Right lung (tissue), 5 donors: ENCODE results near the gene GSTT4. TPM values are rescaled to one million over a fixed set of nuclear protein-coding genes. Genes with fewer than 3 reads are reported as not detected.
"Not testable (repeated sequence)": the region's sequence is repeated elsewhere in the genome, so short reads cannot be mapped to it uniquely, and the experiment has no call there.

Experiments used
- DNase-seq, 2 donors: peaks; one replicate each; pipeline ENCODE4 v3.0.0-alpha.2; 2013
- polyA plus RNA-seq, 5 donors: library from polyadenylated mRNA; unstranded; fragments of 120-200 nt; gene quantifications; one replicate each; pipeline versions ENCODE4 v1.2.1 to v1.2.3, GENCODE V29; 2013; ENCODE audit warnings: inconsistent platforms in 1 of 5, low replicate concordance in 1 of 5; ENCODE audit not compliant: insufficient read length in 5 of 5, insufficient read depth in 1 of 5

Gene GSTT4
- polyA plus RNA-seq, 5 donors, result 0.05 to 0.12 TPM; not detected in 3

GRCh38 chr22:23953485-23953884, 51.8 kb downstream of the GSTT4 start:
- not testable (repeated sequence) for DNase-seq

- DNase-seq, result not testable (repeated sequence)
Observed at GRCh38 chr22:23952794-23953405, 52.4 kb downstream of the GSTT4 start.

- not testable (repeated sequence) for DNase-seq
Observed at GRCh38 chr22:23951383-23951782, 53.9 kb downstream of the GSTT4 start.

- DNase-seq, result not testable (repeated sequence)
Observed at GRCh38 chr22:23949764-23950163, 55.5 kb downstream of the GSTT4 start.

Other genes starting within 250 kb of the GSTT4 start
- gene C22orf15, start 242.5 kb downstream of the GSTT4 start, polyA plus RNA-seq, result 1 to 10 TPM; 3.7 to 8.6 (median 7.2) TPM
- 10 to 100 TPM; 18.4 to 38.4 (median 24.0) TPM for gene CHCHD10, start 237.5 kb downstream of the GSTT4 start, polyA plus RNA-seq
- gene MMP11, start 232.6 kb downstream of the GSTT4 start, polyA plus RNA-seq, result 10 to 100 TPM in 2 of 5 donors, 1 to 10 TPM in 3; 7.5 to 12.5 (median 9.4) TPM
- 100 to 1,000 TPM; 142 to 157 (median 143) TPM for gene SMARCB1, start 218.5 kb downstream of the GSTT4 start, polyA plus RNA-seq
- gene DERL3, start 166.4 kb downstream of the GSTT4 start, polyA plus RNA-seq, result 1 to 10 TPM; 3.5 to 5.3 (median 3.9) TPM
- 10 to 100 TPM; 14.9 to 24.0 (median 19.8) TPM for gene SLC2A11, start 147.6 kb downstream of the GSTT4 start, polyA plus RNA-seq
- 100 to 1,000 TPM; 112 to 314 (median 160) TPM for gene MIF, start 111.1 kb downstream of the GSTT4 start, polyA plus RNA-seq
- gene GSTT2B, start 44.3 kb downstream of the GSTT4 start, polyA plus RNA-seq, result 10 to 100 TPM in 2 of 5 donors, 1 to 10 TPM in 3; 7.1 to 23.0 (median 9.4) TPM
- gene DDTL, start 38.6 kb downstream of the GSTT4 start, polyA plus RNA-seq, result 10 to 100 TPM in 3 of 5 donors, 1 to 10 TPM in 2; 7.1 to 10.8 (median 10.1) TPM
- 10 to 100 TPM; 46.9 to 87.1 (median 62.7) TPM for gene DDT, start 31.0 kb downstream of the GSTT4 start, polyA plus RNA-seq
- 1 to 10 TPM in 3 of 5 donors, not detected in 2; 1.5 to 2.0 (median 1.9) TPM for gene GSTT2, start 25.3 kb downstream of the GSTT4 start, polyA plus RNA-seq
- gene CABIN1, start 5.9 kb upstream of the GSTT4 start, polyA plus RNA-seq, result 100 to 1,000 TPM in 2 of 5 donors, 10 to 100 TPM in 3; 68.9 to 132 (median 78.6) TPM
- gene SUSD2, start 176.0 kb upstream of the GSTT4 start, polyA plus RNA-seq, result 10 to 100 TPM in 3 of 5 donors, 1 to 10 TPM in 2; 6.3 to 21.8 (median 11.5) TPM
- gene GGT5, start 239.6 kb upstream of the GSTT4 start, polyA plus RNA-seq, result 10 to 100 TPM; 11.7 to 15.2 (median 13.1) TPM